K562 (cell line): ENCODE results near the gene ZC3H13. TPM values are rescaled to one million over a fixed set of nuclear protein-coding genes. Genes with fewer than 3 reads are reported as not detected.

Experiments used
- ATAC-seq: fragments of 200-7000 bp; cut with Tn5 transposase; 3 replicates; pipeline ENCODE4 v1.9.1; 2020; ENCODE audit warnings: moderate library complexity
- BruUV-seq: library from RNA; stranded (reverse); fragments of 400-500 nt; replicated peaks from 2 replicates; lab custom pipeline; 2021; lab: Mats Ljungman, UMichigan
- CTCF ChIA-PET: fragments of 300-600 bp; formaldehyde crosslinking; extraction: SDS; loops from one replicate; lab custom pipeline; 2021; ENCODE audit warnings: low intra/inter-chr PET ratio; lab: Yijun Ruan, JAX
- POLR2A ChIA-PET: fragments of 300-600, 350-650 bp; sonication (Branson Sonifier 250); formaldehyde crosslinking; extraction: SDS; loops from one replicate; lab custom pipeline; 2021; ENCODE audit warnings: antibody characterized with exemption, inconsistent platforms; lab: Yijun Ruan, JAX
- DNase-seq, 4 experiments: peaks; one replicate each; pipeline versions ENCODE4 v3.0.0 to v3.0.0-alpha.2; 2011 to 2018; ENCODE audit warnings: low spot score in 3 of 4, mixed read lengths in 3 of 4; ENCODE audit errors: extremely low read depth in 1 of 4
- FAIRE-seq: peaks from 2 replicates; lab custom pipeline; 2011; peaks lifted over from hg19 to GRCh38; lab: Jason Lieb, UNC
- H2AFZ ChIP-seq: 2 replicates; pipeline ENCODE4 v1.6.0; 2011; ENCODE audit warnings: low read depth, low read length, control low read depth, inconsistent platforms
- H3K27ac ChIP-seq: fragments of 200-600 bp; 3 replicates; pipeline ENCODE4 v1.8.0; 2011; ENCODE audit warnings: low read depth, mild to moderate bottlenecking, control low read depth, inconsistent platforms, low read length, moderate library complexity, mixed read lengths; ENCODE audit errors: extremely low read depth
- H3K27me3 ChIP-seq, 2 experiments: fragments of 300-600 bp in 1 of 2; 2 replicates in 1 of 2; 3 replicates in 1 of 2; pipeline versions ENCODE4 v1.6.0 to v1.8.0; 2011; ENCODE audit warnings: inconsistent platforms in 2 of 2, low read length in 2 of 2, mild to moderate bottlenecking in 1 of 2, mixed read lengths in 1 of 2, moderate library complexity in 1 of 2; ENCODE audit not compliant: control insufficient read depth in 2 of 2, insufficient read depth in 2 of 2
- H3K36me3 ChIP-seq: fragments of 300-600 bp; 3 replicates; pipeline ENCODE4 v1.8.0; 2011; ENCODE audit warnings: mild to moderate bottlenecking, low read length, inconsistent platforms; ENCODE audit not compliant: control insufficient read depth, insufficient read depth
- H3K4me1 ChIP-seq, 2 experiments: fragments of 200-600 bp in 1 of 2; replicated peaks in 1 of 2; 2 replicates in 1 of 2; 3 replicates in 1 of 2; pipeline versions ENCODE4 v1.5.1 to v1.8.0; 2011; ENCODE audit warnings: inconsistent platforms in 2 of 2, low read length in 2 of 2, mild to moderate bottlenecking in 1 of 2, mixed read lengths in 1 of 2, moderate library complexity in 1 of 2; ENCODE audit not compliant: control insufficient read depth in 2 of 2, insufficient read depth in 2 of 2
- H3K4me2 ChIP-seq: 2 replicates; pipeline ENCODE4 v1.6.1; 2011; ENCODE audit warnings: low read length, control low read depth, inconsistent platforms, mixed read lengths; ENCODE audit not compliant: insufficient read depth
- H3K4me3 ChIP-seq: fragments of 200-600 bp; sonication (generic), shearing (Covaris generic); 2 replicates; pipeline ENCODE4 v1.5.1; 2016; ENCODE audit warnings: control low read depth, inconsistent platforms
- H3K79me2 ChIP-seq: fragments of 200-600 bp; 3 replicates; pipeline ENCODE4 v1.8.0; 2011; ENCODE audit warnings: low read length, inconsistent platforms; ENCODE audit not compliant: control insufficient read depth, insufficient read depth
- H3K9ac ChIP-seq, 2 experiments: 2 replicates each; pipeline versions ENCODE4 v1.6.0 to v1.6.1; 2011; ENCODE audit warnings: low read depth in 2 of 2, low read length in 2 of 2, control low read depth in 1 of 2, inconsistent platforms in 1 of 2, mild to moderate bottlenecking in 1 of 2, mixed read lengths in 1 of 2; ENCODE audit not compliant: insufficient read depth in 1 of 2
- H3K9me1 ChIP-seq: one replicate; pipeline ENCODE4 v1.6.0; 2011; ENCODE audit warnings: inconsistent platforms, mild to moderate bottlenecking, low read length, moderate library complexity; ENCODE audit not compliant: control insufficient read depth, insufficient read depth
- H3K9me3 ChIP-seq: replicated peaks from 2 replicates; pipeline ENCODE4 v1.5.1; 2011; ENCODE audit warnings: low read depth, low read length, inconsistent platforms; ENCODE audit not compliant: control insufficient read depth, insufficient read depth
- H4K20me1 ChIP-seq: replicated peaks from 2 replicates; pipeline ENCODE4 v1.6.1; 2011; ENCODE audit warnings: low read length, inconsistent platforms, mixed read lengths; ENCODE audit not compliant: control insufficient read depth, insufficient read depth
- CREB1 ChIP-seq, 2 experiments: sonication (generic) in 1 of 2; formaldehyde crosslinking in 1 of 2; IDR thresholded peaks; 2 replicates each; pipeline versions ENCODE4 v1.6.1 to v1.8.0; 2012 to 2022; ENCODE audit warnings: inconsistent platforms in 1 of 2, mild to moderate bottlenecking in 1 of 2, missing genetic modification reagents in 1 of 2, moderate library complexity in 1 of 2
- NEUROD1 ChIP-seq: fragments of 150-350 bp; IDR thresholded peaks from 2 replicates; pipeline ENCODE4 v1.6.1; 2014; ENCODE audit warnings: borderline replicate concordance, low read length, low read depth; ENCODE audit not compliant: partially characterized antibody
- RBFOX2 ChIP-seq: fragments of 200-400 bp; formaldehyde crosslinking; IDR thresholded peaks from 2 replicates; pipeline ENCODE4 v1.6.1; 2017; ENCODE audit warnings: low read depth, mild to moderate bottlenecking, low read length, moderate library complexity
- SRF ChIP-seq, 2 experiments: fragments of 250-450, 450-650 bp in 1 of 2; sonication (Bioruptor Pico) in 1 of 2; sonication (generic) in 1 of 2; formaldehyde crosslinking; IDR thresholded peaks; 2 replicates each; pipeline versions ENCODE4 v1.5.0 to v1.5.1; 2020 to 2022; ENCODE audit warnings: mild to moderate bottlenecking in 1 of 2, missing genetic modification reagents in 1 of 2
- TCF15 ChIP-seq: fragments of 250-450 bp; sonication (Bioruptor Pico); IDR thresholded peaks from 2 replicates; pipeline ENCODE4 v1.8.0; 2022; ENCODE audit warnings: moderate library complexity, mild to moderate bottlenecking, inconsistent platforms
- ZNF140 ChIP-seq: fragments of 250-450 bp; sonication (Bioruptor Pico); IDR thresholded peaks from 2 replicates; pipeline ENCODE4 v1.8.0; 2021; ENCODE audit warnings: moderate library complexity, mild to moderate bottlenecking, inconsistent platforms
- ZNF175 ChIP-seq: fragments of 200-800 bp; sonication (Bioruptor generic); IDR thresholded peaks from 2 replicates; pipeline ENCODE4 v1.6.1; 2016; ENCODE audit warnings: low read depth, mild to moderate bottlenecking, missing genetic modification characterization, missing compliant biosample characterization
- WGBS: fragments of 100-300 bp; shearing (Covaris generic); methylation state at CpG from one replicate; pipeline ENCODE4 v1.1.6; 2016; ENCODE audit warnings: low coverage, mixed read lengths; ENCODE audit not compliant: insufficient coverage; ENCODE audit errors: missing lambda C conversion rate; 5-methylcytosine and 5-hydroxymethylcytosine counted together
- in situ Hi-C: fragments of 300-500 bp; cut with MboI; formaldehyde crosslinking; loops from 4 replicates; pipeline ENCODE4 v1.15.0; 2018; ENCODE audit warnings: inconsistent platforms, mixed read lengths
- intact Hi-C: fragments of 100-400 bp; cut with micrococcal nuclease; formaldehyde crosslinking; loops from 2 replicates; pipeline ENCODE4 v1.14.2; 2022
- polyA plus RNA-seq, 8 experiments: library from polyadenylated mRNA; depleted of rRNA in 4 of 8; stranded (reverse) in 5 of 8; unstranded in 3 of 8; fragments of >200 nt; fragmentation: Nextera tagmentation in 2 of 8; fragmentation: Illumina TruSeq in 1 of 8; extraction: Ambion mirVana in 2 of 8; extraction: Trizol in 1 of 8; gene quantifications; 2 replicates each; pipeline versions ENCODE4 v1.2.1 to v1.2.3, GENCODE V29; 2011 to 2014; ENCODE audit warnings: inconsistent platforms in 1 of 8, missing spikeins in 1 of 8
- total RNA-seq, 7 experiments: library from RNA; depleted of rRNA in 6 of 7; stranded (reverse); fragments of >200 nt in 6 of 7; fragmentation: Illumina TruSeq in 2 of 7; extraction: Trizol in 2 of 7; gene quantifications; 2 replicates each; pipeline versions ENCODE4 v1.2.1 to v1.2.3, GENCODE V29; 2011 to 2021; ENCODE audit warnings: low replicate concordance in 1 of 7

The ZC3H13 gene
- total and polyA plus RNA-seq, 9 of the 15 experiments (the other 6 are each of a cell fraction or from before 2014, with no cell fraction given): 4.9 to 27.6 (median 12.1) TPM

- WGBS: 37% methylated on average over 8 of the region's 12 CpGs
- FAIRE-seq: no peak
- Histone ChIP-seq H3K9me1 (no peaks in the 10 kb centered on the region), H4K20me1 (no peaks in the 10 kb centered on the region), H3K36me3 (no peaks in the 10 kb centered on the region), H2AFZ (no peak overlapping the region), H3K27ac (no peak overlapping the region), H3K79me2 (no peaks in the 10 kb centered on the region), H3K4me1 (peaks cover 0 to 4% of the 10 kb centered on the region in 2 experiments; a peak in 2 of 5 replicates), H3K4me2 (no peak overlapping the region), H3K9me3 (no peaks in the 10 kb centered on the region), H3K27me3 (no peaks in the 10 kb centered on the region), H3K9ac (no peak overlapping the region), H3K4me3 (no peak overlapping the region)
- intact Hi-C loops (no loop called here), in situ Hi-C loops (no loop called here)
- ChIA-PET POLR2A (no interaction called here), CTCF (no interaction called here)
- no peak for DNase-seq
- TF ChIP-seq RBFOX2: no peak
- TF ChIP-seq TCF15 (CRISPR knock-in tag): no peak
- TF ChIP-seq ZNF175 (CRISPR knock-in tag): no peak
- no peak for TF ChIP-seq ZNF140
- no peak for TF ChIP-seq NEUROD1
- no peak for TF ChIP-seq CREB1 (IDR thresholded peaks at IDR 0.05)
- no peak for TF ChIP-seq CREB1 (CRISPR knock-in tag; IDR thresholded peaks at IDR 0.05)
- TF ChIP-seq SRF (CRISPR knock-in tag; IDR thresholded peaks at IDR 0.05): no peak
- no peak for ATAC-seq
- BruUV-seq: no TSS peak
These were observed 34.4 kb upstream of the ZC3H13 start for GRCh38 chr13:46086985-46087384.
